GM21786 (cell line): ENCODE results near the gene ELMO1.

ENCODE experiments used
- ATAC-seq: cut with Tn5 transposase; IDR thresholded peaks from one replicate; pipeline ENCODE4 v1.9.1; 2021; ENCODE audit not compliant: unreplicated experiment

Gene ELMO1

DNA sequence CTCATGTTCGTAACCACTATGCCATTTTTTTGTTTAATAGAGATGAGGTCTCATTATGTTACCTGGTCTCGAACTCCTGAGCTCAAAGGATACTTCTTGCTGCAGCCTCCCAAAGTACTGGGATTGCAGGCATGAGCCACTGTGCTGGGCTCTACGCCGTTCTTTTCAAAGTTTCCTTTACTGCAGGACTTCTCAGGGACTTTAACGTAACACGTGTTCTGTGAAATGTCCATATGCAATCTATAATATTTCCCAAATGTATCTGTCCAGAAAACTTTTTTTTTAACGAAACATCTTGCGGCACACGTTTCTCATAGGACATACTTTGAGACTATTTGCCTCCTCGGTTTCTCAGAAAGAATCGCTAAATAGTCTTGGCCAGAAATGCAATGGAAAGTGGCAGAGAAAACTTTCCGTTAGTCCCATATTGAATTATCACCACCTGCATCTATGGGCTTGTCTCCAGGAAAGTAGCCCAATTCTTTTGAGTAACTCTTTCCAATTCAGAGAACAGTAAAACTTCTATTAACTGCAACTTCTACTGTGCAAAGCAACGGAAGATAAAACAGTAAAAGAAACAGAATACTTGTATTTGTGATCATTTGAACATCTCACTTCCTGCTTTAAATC lies 96.3 kb downstream of the ELMO1 start:
- ATAC-seq, result no peak

DNA sequence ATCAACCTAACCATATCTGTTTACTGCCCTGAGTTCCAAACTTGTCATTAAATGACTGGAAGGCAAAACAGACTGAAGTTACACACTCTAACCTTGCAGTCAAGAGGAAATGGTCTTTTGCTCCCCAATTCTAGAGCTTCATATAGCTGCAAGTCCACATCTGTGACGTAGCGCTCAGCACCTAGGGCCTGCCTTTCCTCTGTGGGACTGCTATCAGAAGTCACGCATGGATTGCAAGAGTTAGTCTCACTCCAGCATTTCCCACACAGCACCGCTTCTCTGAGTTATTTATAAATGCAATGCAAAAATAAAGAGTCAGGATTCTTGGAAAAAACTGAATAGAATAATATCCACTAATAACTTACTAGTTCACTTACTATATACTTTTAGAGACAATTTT lies 96.9 kb downstream of the ELMO1 start:
- no peak for ATAC-seq

DNA sequence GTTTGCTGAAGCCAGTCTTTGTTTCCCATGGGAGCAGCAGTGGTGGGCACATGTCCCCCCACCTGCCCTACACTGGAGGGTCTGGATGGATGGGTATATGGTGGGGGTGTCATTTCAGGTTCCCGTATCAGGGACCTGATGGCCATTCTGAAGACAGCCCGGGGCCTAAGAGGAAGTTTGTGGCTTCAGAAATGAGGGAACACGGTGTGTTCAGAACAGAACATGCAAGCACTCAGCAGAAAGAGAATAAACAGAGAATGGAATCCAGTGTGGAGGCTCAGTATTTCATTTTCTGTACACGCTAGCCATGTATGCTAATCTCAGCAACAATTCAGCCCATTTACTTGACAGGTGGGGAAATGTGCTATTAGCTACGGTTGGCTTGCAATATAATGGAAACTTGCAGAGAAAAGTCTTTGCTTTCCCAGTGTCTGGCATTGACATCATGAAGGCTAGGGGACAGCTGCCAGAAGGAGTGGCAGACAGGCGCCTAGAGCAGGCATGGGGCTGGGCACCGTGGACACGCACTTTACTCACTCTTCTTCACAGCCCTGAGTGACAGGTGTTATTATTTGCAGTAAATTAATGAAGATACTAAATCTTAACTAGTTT lies 98.6 kb downstream of the ELMO1 start:
- ATAC-seq, result no peak

DNA sequence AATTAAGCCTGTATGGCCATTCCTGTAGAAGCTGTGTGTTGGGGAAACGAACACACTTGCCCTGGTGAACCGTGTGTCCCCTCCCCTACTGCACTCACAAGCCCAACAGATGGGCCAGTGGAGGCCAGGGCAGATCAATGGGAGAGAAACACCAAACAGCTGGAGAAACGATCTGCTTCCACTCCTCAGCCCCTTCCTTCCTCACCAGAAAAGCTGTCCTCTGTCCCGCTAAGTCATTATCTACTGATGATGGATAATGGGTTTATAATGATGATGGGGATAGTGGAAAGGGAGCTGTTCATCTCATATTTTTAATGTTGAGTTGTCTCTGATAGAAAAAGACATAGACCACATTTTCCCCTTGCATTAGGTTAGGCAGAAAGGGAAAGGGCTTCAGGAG lies 99.7 kb downstream of the ELMO1 start:
- ATAC-seq, result no peak

DNA sequence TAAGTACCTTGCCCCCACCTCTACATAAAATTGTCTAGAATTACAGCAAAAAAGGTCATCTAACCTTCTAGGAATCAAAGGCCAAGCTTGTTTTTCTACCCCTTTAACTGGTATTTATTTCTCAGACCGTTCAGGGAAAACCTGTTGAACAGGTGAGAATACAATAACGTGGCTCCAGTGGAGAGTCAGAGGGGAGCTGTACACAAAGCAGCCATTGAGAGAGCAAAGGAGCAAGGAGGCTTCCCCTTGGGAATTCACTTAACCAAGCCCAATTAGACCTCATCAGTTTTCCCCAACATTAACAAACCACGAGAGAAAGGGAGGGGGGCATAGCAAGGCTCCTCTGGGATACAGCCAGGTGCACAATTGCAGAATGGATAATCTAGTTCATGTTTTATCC lies 101.9 kb downstream of the ELMO1 start:
- no peak for ATAC-seq

DNA sequence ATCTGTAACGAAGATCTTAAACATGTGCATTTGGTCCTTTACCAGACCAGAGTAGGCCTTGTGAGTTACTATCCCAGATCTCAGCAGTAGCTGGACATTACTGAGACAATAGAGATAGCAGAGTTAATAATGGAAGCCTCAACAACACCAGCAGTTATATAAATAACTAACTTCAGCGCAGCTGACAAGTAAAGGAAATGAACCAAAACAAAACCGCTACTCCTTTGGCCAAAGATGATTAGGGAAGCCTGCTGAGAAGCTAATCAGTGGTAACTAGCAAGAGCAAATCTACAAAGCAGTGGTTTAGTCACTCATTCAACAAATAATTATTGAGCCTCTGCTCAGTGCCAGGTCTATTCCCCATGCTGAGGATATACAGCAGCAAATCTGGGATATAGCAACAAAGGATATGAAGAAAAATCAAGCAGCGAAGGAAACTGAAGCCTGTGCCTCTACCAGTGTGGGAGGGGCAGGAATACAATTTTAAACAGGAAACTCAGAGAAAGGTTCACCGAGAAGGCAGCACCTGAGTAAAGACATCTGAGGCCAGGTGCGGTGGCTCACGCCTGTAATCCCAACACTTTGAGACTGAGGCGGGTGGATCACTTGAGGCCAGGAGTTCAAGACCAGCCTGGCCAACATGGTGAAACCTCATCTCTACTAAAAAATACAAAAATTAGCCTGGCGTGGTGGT lies 103.6 kb downstream of the ELMO1 start:
- ATAC-seq, result peak; percentile 29

DNA sequence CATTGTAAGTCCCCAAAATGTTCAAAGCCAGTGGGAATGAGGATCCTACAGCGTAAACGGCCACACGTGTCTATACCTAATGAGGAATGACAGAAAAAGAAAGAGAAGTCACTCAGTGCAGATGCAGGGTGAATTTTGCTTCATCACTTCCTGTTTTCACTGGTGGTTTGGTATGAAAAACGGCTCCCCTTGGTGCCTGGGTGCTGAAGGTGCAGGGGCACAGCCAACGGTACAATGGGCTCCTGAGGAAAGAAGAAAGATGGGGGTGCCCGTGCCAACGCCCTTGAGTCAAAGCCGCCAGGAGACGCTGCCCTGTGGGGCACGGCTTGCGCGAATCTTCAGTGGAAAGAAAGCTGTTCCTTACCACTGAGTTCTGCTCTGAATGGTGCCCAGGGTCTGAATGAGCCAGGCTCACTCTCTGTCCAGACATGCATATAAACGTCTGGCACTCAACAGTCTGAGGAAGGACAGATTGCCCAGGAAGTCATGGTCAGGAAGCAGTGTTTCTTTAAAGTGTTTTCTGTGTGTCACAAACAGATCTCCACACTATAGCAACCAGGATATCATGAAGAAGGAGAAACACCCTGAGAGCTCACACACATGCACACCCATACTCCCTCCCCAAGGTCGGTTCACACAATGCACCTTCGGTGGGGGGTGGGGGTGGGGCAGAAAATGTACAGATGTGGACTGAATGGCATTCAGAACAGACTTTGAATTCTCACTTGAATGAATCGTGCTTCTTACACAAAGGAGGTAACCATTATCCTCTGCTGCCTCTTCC lies 105.8 kb downstream of the ELMO1 start:
- ATAC-seq, result peak; percentile 59

DNA sequence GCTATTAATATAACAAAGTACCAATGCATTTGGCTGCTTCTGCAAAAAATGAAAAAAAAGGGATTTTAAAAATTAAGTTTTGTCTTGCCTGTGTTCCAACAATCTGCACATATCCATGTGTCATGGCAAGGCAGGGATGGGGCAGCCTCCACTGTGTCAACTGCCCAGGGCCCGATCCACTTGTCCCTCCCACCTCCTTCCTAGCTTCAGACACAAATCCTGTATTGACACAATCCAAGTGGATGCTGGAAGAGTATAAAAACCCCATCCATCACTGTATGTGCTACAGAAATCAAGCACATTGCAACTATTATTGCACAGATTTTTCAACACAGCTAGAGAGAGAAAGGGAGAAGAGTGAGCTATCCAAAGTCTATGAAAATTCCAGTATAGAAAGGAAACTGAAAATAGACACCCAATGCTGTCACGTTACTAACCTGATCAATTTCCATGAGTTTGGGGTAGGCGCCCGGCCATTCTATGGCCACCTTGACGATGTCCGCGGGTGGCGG lies 106.4 kb downstream of the ELMO1 start:
- ATAC-seq, result no peak

DNA sequence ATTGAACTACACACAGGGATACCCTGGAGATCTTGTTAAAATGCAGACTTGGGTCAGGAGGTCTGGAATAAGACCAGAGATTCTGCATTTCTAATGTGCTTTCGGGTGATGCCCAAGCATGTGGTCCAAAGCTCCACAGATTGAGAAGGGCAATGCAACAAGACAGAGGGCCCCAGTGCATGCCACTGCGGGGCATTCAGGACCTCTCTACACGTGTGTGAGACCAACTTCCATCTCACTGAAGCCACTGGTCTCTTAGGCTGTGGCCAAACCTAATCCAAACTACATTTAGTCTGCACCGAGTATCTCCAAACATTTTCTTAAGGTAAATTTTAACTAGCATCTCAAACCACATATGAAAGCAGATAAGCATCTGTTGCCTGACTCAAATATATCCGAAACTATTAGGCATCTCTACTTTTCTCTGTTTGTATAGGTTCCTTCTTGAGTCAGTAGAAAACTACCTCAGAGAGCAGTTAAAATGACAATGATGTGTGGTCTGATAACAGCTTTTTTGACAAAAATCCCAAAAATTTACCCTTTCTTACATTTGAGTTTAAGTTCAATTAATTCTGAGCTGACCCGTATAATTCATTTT lies 107.5 kb downstream of the ELMO1 start:
- ATAC-seq, result peak; percentile 48

DNA sequence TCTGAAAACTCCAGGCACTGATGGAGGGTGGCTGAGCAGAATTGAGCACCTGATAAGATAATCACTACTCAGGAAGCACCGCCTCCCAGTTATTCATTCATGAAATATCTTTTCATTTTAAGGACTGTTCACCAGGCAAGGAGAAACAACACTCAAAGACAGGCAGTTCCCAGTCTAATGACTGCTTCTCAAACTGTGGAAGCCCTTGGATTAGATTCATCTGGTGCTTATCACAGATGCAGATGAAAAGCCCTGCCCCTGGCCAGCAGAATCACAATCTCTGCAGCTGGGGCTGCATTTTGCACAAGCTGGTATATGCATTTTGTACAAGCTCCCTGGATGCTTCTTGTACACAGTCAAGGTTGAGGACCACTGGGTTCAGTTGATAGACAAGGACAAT lies 109.7 kb downstream of the ELMO1 start:
- ATAC-seq, result no peak

DNA sequence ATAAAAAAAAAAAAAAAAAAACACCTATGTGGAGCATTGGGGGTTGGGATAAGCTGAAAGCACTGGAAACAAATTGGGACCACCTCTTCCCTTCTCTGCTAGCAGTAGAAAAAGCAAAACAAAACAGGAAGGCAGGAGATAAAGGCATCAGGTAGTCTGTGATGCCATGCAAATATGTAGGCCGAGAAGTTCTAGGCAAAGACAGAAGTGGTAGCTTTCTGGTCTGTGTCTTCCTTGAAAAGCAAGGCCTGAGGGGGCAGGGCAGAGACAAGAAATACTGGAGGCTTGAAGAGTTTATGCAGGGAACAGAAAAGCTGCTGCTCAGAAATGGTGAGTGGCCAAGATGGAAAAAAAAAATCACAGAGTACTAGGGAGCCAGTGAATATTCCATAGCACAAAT lies 111.1 kb downstream of the ELMO1 start:
- ATAC-seq, result no peak

DNA sequence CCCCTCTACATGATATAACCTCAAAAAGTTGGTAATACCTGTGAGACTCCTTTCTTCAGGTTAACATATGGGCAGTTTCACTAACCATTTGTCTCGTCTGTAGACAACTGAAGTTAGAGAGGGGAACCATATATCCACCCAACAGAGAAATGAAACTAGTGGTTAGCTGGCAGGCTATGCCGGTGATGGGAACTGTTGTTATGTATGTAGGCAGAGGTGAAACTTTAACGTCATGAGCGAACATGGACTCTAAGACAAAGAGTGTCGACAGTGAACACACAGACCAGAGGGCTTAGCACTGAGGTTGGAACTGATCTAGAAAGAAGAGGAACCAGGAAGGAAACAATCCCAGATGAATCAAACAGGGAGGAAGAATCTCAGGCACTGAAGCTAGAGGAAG lies 112.4 kb downstream of the ELMO1 start:
- ATAC-seq, result peak; percentile 89

DNA sequence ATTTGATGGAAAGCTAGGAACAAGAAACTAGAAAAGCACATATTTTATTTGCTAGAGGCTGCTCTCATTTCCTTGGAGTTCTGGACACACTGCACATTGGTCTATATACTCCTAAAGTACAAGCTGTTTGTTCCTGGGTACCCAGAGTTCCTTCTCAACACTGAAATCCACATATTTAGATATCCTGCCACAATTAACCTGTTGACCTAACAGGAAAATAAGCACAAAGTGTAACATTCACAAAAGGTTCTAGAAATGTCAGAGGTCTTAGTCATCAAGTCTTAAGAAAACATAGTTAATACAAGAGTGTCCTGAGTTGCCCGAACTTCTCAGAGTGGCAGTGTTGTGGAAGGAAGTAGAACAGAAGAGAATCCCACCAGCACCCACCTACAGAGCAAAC lies 115.6 kb downstream of the ELMO1 start:
- no peak for ATAC-seq

DNA sequence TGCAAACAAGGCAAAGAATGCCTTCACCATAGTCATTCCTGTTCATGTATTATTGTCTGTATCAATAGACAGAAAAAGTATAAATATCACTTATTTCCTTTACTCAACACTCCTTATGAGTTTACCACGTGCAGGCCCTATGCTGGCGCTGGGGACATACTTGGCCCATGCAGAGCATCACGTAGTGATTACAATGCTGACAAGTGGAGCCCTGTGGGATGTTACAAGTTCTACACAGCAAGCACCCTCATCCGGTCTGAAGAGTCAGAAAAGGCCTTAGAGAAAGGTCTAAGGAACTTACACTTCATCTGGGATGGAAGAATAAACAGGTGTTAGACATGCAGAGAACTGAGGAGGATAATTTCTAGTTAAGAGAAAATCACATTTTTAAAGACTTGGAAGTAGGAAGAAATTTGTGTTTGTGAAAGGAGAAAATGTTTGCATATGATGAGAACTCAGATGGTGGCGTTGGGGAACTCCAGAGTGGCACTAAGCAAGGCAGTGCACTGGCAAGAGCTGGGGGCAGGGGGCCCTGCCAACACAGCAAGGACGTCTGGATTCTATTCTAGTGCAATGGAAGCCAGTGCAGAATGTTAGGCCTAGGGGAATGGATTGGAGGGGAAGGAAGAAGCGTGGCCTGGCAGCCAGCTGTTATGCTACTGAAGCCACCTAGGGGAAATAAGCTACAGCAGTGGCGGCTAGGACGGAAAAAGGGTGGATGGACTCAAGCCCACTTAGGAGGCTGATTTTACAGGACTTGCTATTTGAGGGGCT lies 116.2 kb downstream of the ELMO1 start:
- ATAC-seq, result no peak

DNA sequence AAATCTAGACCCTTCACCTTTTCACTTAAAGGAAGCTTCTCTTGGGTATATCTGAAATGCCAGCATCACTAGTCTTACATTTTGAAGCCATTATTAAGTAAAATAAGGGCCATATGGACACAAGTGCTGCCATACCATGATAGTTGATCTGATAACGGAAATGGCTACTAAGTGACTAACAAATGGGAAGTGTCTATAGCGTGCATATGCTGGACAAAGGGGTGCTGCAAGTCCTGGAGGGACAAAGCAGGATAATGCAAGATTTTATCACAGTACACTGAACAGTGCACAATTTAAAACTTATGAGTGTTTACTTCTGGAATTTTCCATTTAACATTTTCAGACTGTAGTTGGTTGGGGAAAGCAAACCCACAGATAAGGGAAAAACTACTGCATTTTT lies 117.9 kb downstream of the ELMO1 start:
- no peak for ATAC-seq

DNA sequence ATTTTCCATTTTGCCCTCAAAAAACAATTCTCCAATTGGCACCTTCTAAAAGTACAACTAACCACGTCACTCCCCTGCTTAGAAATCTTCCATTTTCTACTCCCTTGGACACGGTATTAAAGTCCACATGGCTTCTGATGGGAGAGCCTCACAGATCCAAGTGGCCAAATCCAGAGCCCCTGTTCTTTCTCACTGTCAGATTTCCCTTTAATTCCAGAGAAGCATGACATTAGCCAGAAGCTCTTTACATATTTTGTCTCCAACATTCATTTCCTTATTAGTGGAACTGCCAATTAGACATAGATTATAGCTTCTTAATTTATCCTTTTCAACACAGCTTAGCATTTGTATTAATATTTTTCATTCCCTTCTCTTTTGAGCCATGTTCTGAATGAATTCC lies 118.7 kb downstream of the ELMO1 start:
- ATAC-seq, result no peak

DNA sequence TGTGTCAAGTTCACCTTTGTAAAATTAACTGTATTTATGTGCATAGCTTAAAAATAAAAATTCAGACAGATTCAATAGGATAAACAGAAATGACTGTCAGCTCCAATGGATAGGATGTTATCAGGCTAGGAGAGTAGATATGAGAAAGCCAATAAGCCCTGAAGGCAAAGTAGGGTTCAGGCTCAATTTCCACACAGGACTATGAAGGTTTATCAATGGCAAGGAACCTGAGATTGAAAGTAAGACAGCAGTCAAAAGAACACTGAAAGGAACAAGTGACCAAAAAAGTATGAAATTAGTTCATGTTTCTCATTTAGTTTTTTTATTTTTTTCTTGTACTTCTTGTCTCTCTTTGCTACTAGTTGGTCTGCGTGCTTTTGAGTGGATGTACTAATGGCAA lies 121.4 kb downstream of the ELMO1 start:
- no peak for ATAC-seq

DNA sequence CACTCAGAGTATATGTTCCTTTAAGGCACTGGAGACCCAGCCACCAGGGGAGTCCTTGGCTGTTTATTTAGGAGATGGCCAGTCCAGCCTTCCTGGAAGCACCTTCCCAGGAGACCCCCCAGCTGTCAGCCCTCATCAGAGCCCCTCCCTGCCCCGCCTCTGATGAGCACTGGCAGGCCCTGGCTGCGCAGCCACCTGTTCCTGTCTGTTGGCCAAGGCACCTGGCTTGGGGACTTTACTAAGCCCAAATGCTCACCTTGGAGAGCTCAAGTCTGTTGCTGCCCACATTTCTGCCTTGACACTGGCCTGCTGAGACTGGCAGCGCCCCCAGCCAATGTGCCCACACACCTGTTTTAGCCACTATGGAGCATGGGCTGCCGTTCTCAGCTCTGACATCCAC lies 124.7 kb downstream of the ELMO1 start:
- no peak for ATAC-seq

DNA sequence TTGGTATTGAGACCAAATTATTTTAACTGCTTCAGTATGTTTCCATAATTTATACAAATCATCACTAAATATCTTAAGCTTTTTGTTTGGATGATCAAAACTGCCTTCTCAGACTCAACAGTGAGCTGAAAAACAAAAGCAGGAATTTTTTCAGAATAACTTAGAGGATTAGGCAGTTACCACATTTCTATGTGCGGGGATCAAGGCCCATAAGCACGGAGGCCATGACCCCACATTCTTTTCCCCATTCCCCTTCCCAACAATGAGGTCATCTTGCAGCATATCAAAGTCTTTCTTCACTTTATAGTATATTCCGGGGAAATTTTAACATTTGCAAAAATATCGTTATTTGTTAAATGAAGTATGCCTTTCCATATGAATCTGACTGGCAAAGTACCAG lies 125.8 kb downstream of the ELMO1 start:
- ATAC-seq, result no peak

DNA sequence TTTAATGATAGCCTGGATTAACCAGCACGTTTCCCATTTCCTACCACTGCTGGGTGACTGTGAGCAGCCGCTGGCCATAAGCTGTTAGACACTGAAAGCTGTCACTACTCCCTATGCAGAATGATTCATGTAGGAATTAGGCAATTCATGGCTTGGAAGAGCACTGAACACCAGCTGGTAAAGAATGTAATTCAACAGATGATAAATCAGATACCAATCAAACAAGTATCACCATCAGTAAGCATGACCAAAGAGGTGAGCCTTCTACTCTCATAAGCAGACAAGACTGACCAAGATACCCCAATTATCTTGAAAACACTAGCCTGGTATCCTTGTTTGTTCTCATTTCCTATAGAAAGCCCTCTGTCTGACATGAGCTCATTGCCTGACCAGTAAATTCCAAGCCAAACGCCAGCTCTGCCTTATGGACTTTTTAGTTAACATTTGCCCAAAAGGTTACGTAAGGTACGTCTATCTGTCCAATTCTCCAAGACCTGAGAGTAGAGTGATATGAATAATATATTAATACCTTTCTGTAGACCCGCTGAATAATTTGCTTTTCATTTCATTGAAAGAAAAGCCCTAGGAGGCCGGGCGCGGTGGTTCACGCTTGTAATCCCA lies 127.7 kb downstream of the ELMO1 start:
- ATAC-seq, result no peak
